Esophagus (tissue), 2 donors: ENCODE results near the gene TRIM7. TPM values are rescaled to one million over a fixed set of nuclear protein-coding genes. Genes with fewer than 3 reads are reported as not detected.
"Not testable (repeated sequence)": the region's sequence is repeated elsewhere in the genome, so short reads cannot be mapped to it uniquely, and the experiment has no call there.

Experiments
- H3K27ac ChIP-seq, 2 donors: one replicate each; pipeline ENCODE4 v1.5.1; 2013; ENCODE audit warnings: low read depth in 2 of 2, mild to moderate bottlenecking in 2 of 2, inconsistent platforms in 1 of 2, low read length in 1 of 2, moderate library complexity in 1 of 2
- H3K27me3 ChIP-seq, 2 donors: one replicate each; pipeline ENCODE4 v1.6.1; 2013; ENCODE audit warnings: low read length in 2 of 2, control low read depth in 1 of 2, mild to moderate bottlenecking in 1 of 2; ENCODE audit not compliant: insufficient read depth in 2 of 2, control insufficient read depth in 1 of 2
- H3K36me3 ChIP-seq, 2 donors: one replicate each; pipeline ENCODE4 v1.6.1; 2013; ENCODE audit warnings: low read length in 1 of 2; ENCODE audit not compliant: control insufficient read depth in 2 of 2, insufficient read depth in 2 of 2
- H3K4me1 ChIP-seq, 2 donors: one replicate each; pipeline ENCODE4 v1.6.1; 2013; ENCODE audit warnings: low read length in 1 of 2; ENCODE audit not compliant: control insufficient read depth in 2 of 2, insufficient read depth in 2 of 2
- H3K4me3 ChIP-seq, 2 donors: one replicate each; pipeline ENCODE4 v1.5.1; 2013; ENCODE audit warnings: low read length in 2 of 2, mild to moderate bottlenecking in 2 of 2, low read depth in 1 of 2, moderate library complexity in 1 of 2
- H3K9me3 ChIP-seq, 2 donors: one replicate each; pipeline ENCODE4 v1.6.1; 2013; ENCODE audit warnings: mild to moderate bottlenecking in 2 of 2, low read depth in 1 of 2, low read length in 1 of 2, moderate library complexity in 1 of 2; ENCODE audit not compliant: control insufficient read depth in 2 of 2, insufficient read depth in 1 of 2
- WGBS, 2 donors: extraction: QIAGEN DNeasy Blood & Tissue Kit; methylation state at CpG; one replicate each; pipeline ENCODE4 v1.1.7; 2013; 5-methylcytosine and 5-hydroxymethylcytosine counted together
- polyA plus RNA-seq, 2 donors: library from polyadenylated mRNA; stranded (reverse); fragments of 200-250 nt; gene quantifications; one replicate each; pipeline ENCODE4 v1.2.3, GENCODE V29; 2013
- donor health status: healthy with polysubstance abuse.
- donor health status: Bipolar disorder and iron deficiency.

The TRIM7 gene
- polyA plus RNA-seq, 2 donors = 26.9 to 33.8 TPM

DNA sequence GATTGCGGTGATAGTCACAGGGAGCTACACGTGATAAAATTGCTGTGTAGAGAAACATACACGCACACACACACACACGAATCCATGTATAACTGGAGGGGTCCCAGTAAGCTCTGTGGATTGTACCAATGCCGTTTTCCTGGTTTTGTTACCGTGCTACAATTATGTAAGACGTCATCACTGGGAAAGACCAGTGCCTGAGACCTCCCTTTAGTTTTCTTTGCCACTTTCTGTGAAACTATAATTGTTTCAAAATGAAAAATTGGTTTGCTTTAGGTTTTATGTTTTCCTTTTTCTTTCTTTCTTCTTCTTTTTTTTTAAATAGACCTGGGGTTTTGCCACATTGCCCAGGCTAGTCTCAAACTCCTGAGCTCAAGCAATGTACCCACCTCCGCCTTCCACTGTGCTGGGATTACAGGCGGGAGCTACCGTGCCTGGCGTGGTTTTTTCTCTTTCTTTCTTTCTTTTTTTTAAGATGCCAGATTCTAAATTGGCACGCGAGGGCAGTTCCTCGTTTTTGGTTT, 36.3 kb downstream of the TRIM7 start:
- Histone ChIP-seq H3K4me3 (no peak overlapping the region), H3K9me3 (peaks cover 0 to 8% of the 10 kb centered on the region in 2 donors), H3K36me3 (no peaks in the 10 kb centered on the region), H3K27me3 (peaks cover 2 to 8% of the 10 kb centered on the region in 2 donors), H3K4me1 (peaks cover 3 to 6% of the 10 kb centered on the region in 2 donors), H3K27ac (no peak overlapping the region)
- 34 to 40% methylated on average over 14 of the region's 14 CpGs for WGBS, 2 donors

DNA sequence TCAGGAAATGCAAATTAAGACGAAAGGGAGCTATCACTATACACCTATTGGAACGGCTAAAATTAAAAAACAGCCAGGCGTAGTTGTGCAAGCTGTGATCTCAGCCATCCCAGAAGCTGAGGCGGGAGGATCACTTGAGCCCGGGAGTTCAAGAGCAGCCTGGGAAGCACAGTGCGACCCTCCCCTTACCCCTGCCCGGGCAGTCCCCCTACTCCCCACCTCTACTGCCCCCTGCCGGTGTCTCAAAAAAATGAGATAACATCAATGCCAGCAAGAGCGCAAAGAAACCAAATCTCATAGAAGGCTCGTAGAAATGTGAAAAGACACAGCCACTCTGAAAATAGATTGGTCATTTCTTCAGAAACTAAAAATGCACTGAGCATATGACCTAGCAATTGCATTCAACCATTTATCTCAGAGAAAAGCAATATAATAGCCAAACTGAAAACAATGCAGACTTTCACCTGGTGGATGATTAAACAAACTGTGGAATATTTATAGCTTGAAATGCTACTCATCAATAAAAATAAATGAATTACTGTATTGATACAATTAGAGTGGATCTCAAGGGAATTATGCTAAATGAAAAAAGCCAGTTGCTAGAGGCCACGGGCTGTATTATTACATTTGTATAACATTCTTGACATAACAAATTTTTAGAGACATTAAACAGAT, 37.0 kb downstream of the TRIM7 start:
- no peaks in the 10 kb centered on the region for H3K36me3 ChIP-seq
- peaks cover 3 to 6% of the 10 kb centered on the region in 2 donors for H3K4me1 ChIP-seq
- no peak overlapping the region for H3K4me3 ChIP-seq
- H3K9me3 ChIP-seq = peaks cover 0 to 10% of the 10 kb centered on the region in 2 donors
- WGBS, 2 donors = 15 to 18% methylated on average over 11 of the region's 11 CpGs
- H3K27ac ChIP-seq = no peak overlapping the region
- peaks cover 2 to 8% of the 10 kb centered on the region in 2 donors for H3K27me3 ChIP-seq

DNA sequence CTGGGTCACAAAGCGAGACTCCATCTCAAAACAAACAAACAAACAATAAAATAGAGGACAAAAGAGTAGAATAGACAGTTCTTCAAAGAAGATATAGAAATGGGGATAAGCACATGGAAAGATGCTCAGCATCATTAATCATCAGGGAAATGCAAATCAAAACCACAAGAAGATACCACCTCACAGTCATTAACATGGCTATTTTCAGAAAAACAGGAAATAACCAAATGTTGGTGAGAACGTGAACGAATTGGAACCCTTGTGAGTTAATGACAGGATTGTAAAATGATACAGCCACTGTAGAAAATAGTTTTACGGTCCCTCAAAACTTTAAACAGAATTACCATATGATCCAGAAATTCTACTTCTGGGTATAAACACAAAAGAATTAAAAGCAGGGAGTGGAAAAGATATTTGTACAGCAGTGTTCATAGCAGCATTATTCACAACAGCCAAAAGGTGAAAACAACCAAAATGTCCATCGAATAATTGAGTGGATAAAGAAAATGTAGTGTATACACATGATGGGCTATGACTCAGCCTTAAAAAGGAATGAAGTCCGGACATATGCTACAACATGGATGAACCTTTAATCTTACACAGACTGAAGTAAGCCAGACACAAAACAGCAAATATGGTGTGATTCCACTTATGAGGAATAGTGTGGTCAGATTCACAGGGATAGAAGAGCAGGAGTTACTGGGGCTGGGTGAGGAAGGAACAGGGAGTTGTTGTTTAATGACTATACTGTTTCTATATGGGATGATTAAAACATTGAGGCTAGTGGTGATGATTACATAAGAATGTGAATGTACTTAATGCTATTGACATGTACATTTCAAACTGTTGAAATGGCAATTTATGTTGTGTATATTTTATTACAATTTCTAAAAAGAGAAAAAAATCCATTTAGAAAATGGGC, 37.9 kb downstream of the TRIM7 start:
- H3K4me3 ChIP-seq = no peak overlapping the region

DNA sequence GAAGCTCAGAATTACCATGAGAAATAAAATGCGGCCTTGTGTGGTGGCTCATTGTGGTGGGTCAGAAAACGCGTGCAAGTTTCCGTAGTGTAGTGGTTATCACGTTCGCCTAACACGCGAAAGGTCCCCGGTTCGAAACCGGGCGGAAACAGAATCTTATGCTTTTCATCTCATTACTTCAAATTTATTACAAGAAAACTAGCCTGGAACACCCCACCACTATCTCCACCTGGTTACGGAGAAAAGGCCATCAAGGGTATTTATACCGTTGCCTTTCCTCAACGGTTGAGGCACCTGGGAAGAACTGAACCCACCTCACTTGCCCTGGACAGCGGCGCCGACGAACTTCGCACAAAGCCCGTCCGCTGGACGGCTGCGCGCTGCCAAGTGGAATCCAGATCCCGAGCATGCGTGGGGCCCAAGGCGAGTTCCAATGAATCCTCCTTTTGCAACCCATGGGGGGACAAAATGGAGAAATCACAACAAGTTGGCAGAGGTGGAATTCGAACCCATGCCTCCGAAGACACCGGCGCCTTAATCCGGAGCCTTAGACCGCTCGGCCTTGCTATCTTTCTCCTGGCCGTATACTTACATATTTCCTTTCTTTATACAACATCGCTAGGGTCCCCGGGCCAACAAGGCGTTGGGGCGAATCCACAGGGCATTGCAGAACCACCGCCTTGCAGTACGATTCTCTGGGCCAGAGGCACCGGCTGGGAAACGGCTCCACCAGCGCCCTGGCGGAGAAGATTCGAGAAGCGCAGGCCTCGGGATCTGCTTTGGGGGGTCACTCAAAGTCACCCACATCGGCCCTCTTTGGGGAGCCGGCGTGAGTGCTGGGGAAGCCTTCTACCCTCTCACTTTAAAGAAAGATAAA, 40.7 kb downstream of the TRIM7 start:
- H3K4me1 ChIP-seq = peaks cover 0 to 8% of the 10 kb centered on the region in 2 donors
- no peak overlapping the region for H3K27ac ChIP-seq
- H3K27me3 ChIP-seq = peaks cover 0 to 2% of the 10 kb centered on the region in 2 donors
- peaks cover 0 to 5% of the 10 kb centered on the region in 2 donors for H3K9me3 ChIP-seq
- H3K36me3 ChIP-seq = no peaks in the 10 kb centered on the region
- 22 to 31% methylated on average over 47 to 49 of the region's 52 CpGs for WGBS, 2 donors
- H3K4me3 ChIP-seq = no peak overlapping the region

More for the DNA sequence above, 37.9 kb downstream of the TRIM7 start:
- Histone ChIP-seq H3K27ac (no peak overlapping the region), H3K9me3 (peaks cover 0 to 10% of the 10 kb centered on the region in 2 donors), H3K4me1 (peaks cover 3 to 6% of the 10 kb centered on the region in 2 donors), H3K27me3 (peaks cover 2 to 6% of the 10 kb centered on the region in 2 donors), H3K36me3 (no peaks in the 10 kb centered on the region)
- WGBS, 2 donors = 61 to 63% methylated on average over 6 of the region's 6 CpGs

DNA sequence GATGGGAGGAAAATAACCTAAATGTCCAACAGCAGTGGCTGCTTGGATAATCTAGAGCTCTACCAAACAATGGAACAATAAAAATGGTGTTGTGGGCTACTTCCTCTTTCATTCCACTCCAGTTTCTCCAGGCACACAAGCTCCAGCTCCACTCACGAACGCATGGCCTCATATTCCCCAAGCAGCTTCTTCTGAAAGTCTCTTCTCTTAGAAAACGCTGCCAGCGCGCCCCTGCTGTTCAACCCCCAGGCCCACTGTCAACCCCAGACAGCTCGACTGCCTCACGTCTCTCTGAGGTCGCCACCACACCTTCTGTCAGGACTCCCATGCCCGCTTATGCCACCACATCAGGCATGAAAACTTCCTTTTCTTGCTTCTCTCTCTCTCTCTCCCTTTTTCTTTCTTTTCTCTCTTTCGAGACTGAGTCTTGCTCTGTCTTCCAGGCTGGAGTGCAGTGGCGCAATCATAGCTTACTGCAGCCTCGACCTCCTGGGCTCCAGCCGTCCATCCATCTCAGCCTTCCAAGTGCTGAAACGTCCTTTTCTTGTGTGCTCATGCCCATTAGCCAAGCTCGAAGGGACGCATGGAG, 41.4 kb downstream of the TRIM7 start:
- WGBS, 2 donors = 53 to 61% methylated on average over 14 to 16 of the region's 16 CpGs
- Histone ChIP-seq H3K36me3 (no peaks in the 10 kb centered on the region), H3K27me3 (no peaks in the 10 kb centered on the region), H3K4me1 (peaks cover 0 to 8% of the 10 kb centered on the region in 2 donors), H3K27ac (no peak overlapping the region), H3K4me3 (no peak overlapping the region), H3K9me3 (peaks cover 0 to 5% of the 10 kb centered on the region in 2 donors)

DNA sequence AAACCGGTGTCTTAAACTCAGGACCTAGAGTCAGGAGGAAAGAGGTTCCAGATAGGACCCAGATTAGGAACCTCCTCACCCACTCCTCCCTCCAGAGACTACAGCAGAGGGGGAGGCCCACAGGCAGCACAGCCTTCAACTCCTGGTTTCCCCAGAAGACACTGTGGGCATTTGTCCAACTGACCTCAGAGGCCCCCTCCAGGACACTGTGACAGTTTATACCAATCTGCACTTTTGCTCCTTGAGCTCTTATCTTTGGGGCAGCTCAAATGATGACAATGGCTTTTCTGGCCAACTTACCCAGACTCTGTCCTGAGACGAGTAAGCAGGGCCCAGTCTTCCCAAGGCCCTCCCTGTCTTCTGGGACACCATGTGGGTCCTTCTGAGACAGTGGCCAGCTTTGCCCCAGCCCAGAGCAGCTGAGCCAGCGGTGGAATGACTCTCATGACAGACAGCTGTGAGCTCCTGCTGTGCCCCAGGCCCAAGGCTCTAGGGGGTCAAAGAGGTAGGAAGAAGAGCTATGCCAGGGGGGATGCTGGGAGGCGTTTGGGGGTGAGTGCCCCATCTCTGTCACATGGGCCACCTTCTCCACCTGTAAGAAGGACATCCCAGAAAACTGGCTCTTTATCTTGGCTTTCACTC, 43.3 kb downstream of the TRIM7 start:
- peaks cover 0 to 8% of the 10 kb centered on the region in 2 donors for H3K4me1 ChIP-seq
- peak overlapping the region in 1 of 2 donors; percentile 7 for H3K27ac ChIP-seq
- no peaks in the 10 kb centered on the region for H3K27me3 ChIP-seq
- peaks cover 0 to 5% of the 10 kb centered on the region in 2 donors for H3K9me3 ChIP-seq
- 69 to 84% methylated on average over 4 of the region's 4 CpGs for WGBS, 2 donors
- H3K4me3 ChIP-seq = no peak overlapping the region
- H3K36me3 ChIP-seq = no peaks in the 10 kb centered on the region

DNA sequence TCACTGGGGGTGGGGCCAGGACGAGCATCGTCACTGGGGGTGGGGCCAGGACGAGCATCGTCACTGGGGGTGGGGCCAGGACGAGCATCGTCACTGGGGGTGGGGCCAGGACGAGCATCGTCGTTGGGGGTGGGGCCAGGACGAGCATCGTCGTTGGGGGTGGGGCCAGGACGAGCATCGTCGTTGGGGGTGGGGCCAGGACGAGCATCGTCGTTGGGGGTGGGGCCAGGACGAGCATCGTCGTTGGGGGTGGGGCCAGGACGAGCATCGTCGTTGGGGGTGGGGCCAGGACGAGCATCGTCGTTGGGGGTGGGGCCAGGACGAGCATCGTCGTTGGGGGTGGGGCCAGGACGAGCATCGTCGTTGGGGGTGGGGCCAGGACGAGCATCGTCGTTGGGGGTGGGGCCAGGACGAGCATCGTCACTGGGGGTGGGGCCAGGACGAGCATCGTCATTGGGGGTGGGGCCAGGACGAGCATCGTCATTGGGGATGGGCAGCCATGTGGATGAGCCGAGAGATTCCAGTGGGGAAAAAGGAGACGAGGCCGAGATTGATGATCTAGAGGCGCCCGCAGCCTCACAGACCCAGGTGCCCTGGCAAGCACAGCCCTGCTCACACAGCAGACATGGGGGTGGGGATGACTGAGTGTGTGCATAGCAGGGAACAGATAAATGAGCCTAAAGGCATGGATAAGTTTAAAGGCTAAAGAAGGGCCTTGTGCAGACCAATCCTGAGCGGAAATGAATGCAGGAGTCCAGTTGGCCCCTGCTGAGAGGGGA, 44.1 kb downstream of the TRIM7 start:
- H3K4me1 ChIP-seq, H3K36me3 ChIP-seq, H3K9me3 ChIP-seq, H3K27me3 ChIP-seq, H3K4me3 ChIP-seq: not testable (repeated sequence)
- WGBS, 2 donors = 9 to 19% methylated on average over 12 to 29 of the region's 48 CpGs
- peak overlapping the region in 1 of 2 donors; percentile 7 for H3K27ac ChIP-seq

DNA sequence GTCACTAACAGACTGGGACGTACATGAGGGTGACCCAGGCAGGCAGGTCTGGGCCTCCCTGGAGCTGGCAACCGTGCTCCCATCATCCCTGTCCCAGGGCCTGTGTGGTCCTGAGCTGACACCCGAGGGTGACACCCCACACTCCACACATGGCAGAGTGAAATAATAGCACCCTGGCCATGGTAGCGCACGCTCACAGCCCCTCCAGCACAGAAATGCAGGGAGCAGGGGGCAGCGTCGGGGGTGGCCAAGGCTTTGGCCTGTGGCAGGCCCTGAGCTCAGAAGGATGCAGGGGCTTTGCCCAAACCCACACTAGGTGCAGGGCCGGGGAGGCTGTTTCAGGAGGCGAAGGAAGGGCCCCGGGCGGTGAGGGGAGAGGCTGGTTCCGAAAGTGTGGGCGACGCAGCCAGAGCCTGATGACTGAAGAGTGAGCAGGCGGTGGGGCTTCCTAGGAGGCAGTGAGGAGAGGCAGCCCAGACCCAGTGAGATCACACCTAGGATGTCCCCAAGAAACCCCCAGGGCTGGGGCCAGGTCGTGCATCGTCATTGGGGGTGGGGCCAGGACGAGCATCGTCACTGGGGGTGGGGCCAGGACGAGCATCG, 44.7 kb downstream of the TRIM7 start:
- peaks cover 0 to 8% of the 10 kb centered on the region in 2 donors for H3K4me1 ChIP-seq
- 39 to 51% methylated on average over 21 of the region's 21 CpGs for WGBS, 2 donors
- H3K27ac ChIP-seq = peak overlapping the region in 1 of 2 donors; percentile 45
- H3K27me3 ChIP-seq = no peaks in the 10 kb centered on the region
- peak overlapping the region in 1 of 2 donors; percentile 9 for H3K4me3 ChIP-seq
- H3K9me3 ChIP-seq = peaks cover 0 to 5% of the 10 kb centered on the region in 2 donors
- no peaks in the 10 kb centered on the region for H3K36me3 ChIP-seq
